ENCODE data around the gene ADI1.

ADI1 gene

DNA sequence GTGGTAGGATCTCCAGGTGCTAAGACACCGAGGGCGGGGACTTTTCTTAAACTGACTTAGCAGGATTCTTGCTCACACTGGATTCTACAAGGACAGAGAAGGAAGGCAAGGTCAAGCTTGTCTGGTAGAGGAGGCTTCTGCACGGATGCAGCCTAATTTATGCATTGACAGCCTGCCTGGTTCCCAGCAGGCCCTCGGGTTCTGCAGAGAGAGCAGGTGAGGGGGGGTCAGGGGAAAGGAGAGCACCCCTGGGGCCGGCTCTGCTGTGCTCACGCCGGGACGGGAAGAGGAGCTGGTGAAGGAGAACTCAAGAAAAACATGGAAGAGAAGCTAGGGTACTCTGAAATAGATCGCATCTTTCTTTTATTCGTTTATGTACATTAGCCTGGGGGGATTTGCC is 46.4 kb downstream of the ADI1 start:
- Histone ChIP-seq H3K9ac (ENCODE audit: low read length) (no peak overlapping the region), H3K27ac (ENCODE audit: low read depth, low read length) (no peak overlapping the region), H3K36me3 (ENCODE audit: insufficient read depth, low read length) (peaks cover 63% of the 10 kb centered on the region), H3K4me3 (ENCODE audit: low read depth in 1 of 2, low read length in 2 of 2) (no peak overlapping the region), H3K4me1 (ENCODE audit: insufficient read depth, low read length) (peaks cover 24% of the 10 kb centered on the region), H3K27me3 (ENCODE audit: control insufficient read depth in 1 of 2, insufficient read depth in 2 of 2, low read length in 2 of 2) (no peaks in the 10 kb centered on the region), H3K9me3 (ENCODE audit: low read length) (no peaks in the 10 kb centered on the region)

DNA sequence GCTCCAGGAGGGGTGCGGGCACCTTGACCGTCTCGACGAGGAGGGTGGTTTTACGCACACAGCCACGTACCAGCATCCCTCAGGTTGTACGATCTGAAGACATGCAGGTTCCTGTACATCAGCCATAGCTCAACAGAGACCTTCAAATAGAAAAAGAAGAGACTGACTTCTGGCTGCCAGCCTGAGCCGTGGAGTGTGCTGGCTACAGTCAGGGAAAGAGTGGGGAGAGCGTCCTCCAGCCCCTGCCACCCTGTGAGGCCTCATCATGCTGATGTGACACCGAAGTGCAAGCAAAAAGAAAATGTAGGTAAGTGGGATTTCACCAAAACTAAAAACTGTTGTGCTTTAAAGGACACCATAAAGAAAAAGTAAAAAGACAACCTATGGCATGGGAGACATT is 47.0 kb downstream of the ADI1 start:
- Histone ChIP-seq H3K4me1 (ENCODE audit: insufficient read depth, low read length) (peaks cover 24% of the 10 kb centered on the region), H3K27me3 (ENCODE audit: control insufficient read depth in 1 of 2, insufficient read depth in 2 of 2, low read length in 2 of 2) (no peaks in the 10 kb centered on the region), H3K27ac (ENCODE audit: low read depth, low read length) (no peak overlapping the region), H3K9ac (ENCODE audit: low read length) (no peak overlapping the region), H3K36me3 (ENCODE audit: insufficient read depth, low read length) (peaks cover 67% of the 10 kb centered on the region), H3K4me3 (ENCODE audit: low read depth in 1 of 2, low read length in 2 of 2) (no peak overlapping the region), H3K9me3 (ENCODE audit: low read length) (no peaks in the 10 kb centered on the region)

DNA sequence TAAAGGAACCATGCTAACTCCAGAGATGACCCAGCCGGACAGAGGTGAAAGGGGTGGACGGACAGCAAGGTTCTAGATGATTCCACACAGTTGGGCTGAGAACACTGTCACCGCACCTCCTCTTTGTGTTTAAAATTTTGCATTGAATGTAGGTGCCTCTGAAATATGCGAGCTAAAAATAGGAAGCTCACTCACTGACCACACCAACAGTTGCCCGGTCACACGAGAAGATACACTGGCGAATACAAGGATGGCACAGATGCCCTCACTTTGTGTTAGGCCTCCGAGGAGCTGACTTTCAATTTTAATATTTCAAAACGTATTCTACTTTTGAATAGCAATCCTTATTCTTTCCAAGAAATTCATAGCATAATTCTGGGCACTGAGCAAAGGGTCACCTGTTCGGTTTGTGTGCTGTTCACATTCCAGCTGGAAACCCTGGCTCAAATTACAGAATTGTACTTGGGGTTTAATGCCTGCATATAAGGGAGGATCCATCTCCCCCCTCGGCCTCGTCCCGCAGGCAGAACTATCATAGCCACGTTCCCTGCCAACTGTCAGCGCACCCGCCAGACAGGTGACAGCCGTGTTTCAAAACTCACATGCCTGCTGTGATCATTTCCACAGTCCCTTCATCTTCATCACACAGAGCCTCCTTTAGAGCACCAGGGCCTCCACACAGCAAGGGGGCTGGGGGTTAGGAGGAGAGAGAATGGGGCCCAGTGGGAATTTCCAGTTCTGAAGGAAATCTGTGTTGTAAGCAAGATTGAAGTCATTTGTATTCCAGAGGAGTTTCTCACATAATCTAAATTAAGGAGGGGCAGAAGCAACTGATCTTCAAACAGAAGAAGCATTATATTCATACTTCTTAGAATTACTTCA is 48.2 kb downstream of the ADI1 start:
- no peak overlapping the region for H3K9ac ChIP-seq (ENCODE audit: low read length)
- H3K4me1 ChIP-seq (ENCODE audit: insufficient read depth, low read length) = peaks cover 24% of the 10 kb centered on the region
- H3K4me3 ChIP-seq (ENCODE audit: low read depth in 1 of 2, low read length in 2 of 2) = no peak overlapping the region
- peaks cover 73% of the 10 kb centered on the region for H3K36me3 ChIP-seq (ENCODE audit: insufficient read depth, low read length)
- no peaks in the 10 kb centered on the region for H3K27me3 ChIP-seq (ENCODE audit: control insufficient read depth in 1 of 2, insufficient read depth in 2 of 2, low read length in 2 of 2)
- H3K27ac ChIP-seq (ENCODE audit: low read depth, low read length) = peak overlapping the region; percentile 81
- no peaks in the 10 kb centered on the region for H3K9me3 ChIP-seq (ENCODE audit: low read length)

DNA sequence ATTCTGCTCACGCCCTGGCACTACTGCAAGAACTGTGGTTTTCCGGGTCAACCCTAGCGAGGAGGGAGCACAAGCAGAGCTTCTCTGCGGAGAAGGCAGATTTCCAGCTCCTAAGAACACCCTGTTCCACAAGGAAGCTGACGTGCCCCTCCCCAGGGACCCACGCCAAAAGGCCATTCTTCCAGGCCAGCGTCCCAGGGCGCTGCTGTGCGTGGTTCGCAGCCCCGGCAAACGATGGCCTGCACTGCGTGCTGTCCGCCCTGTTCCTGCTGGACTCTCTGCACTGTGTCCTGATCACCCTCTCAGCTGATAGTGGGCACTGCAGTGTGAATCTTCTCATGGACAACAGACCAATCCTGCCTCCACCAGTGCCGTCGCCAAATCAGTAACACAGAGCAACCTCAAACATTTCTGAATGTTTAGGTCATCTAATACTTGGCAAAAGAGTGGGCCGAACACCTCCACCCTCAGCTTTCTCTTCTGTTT is 49.1 kb downstream of the ADI1 start:
- Histone ChIP-seq H3K9ac (ENCODE audit: low read length) (no peak overlapping the region), H3K4me1 (ENCODE audit: insufficient read depth, low read length) (peaks cover 24% of the 10 kb centered on the region), H3K4me3 (ENCODE audit: low read depth in 1 of 2, low read length in 2 of 2) (no peak overlapping the region), H3K9me3 (ENCODE audit: low read length) (no peaks in the 10 kb centered on the region), H3K27ac (ENCODE audit: low read depth, low read length) (peak overlapping the region; percentile 81), H3K36me3 (ENCODE audit: insufficient read depth, low read length) (peaks cover 74% of the 10 kb centered on the region), H3K27me3 (ENCODE audit: control insufficient read depth in 1 of 2, insufficient read depth in 2 of 2, low read length in 2 of 2) (no peaks in the 10 kb centered on the region)

DNA sequence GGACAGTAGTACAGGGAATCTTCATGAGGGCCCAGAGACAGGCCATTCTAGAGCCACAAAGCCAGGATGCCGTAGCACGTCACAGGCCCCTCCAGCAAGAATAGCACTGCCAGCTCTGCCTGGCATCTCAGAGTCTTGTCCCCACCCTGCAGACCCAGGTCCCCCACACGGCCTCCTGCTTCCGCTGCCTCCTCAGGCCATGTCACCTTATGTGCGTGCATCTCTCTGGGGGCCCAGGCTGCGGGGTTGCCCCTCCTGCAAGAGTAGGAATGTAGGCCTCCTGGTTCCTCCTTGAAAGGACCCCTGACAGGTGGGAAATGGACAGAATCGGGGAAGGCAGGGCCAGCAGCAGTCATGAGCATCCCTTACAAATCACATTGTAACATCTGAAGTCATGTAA is 49.8 kb downstream of the ADI1 start:
- Histone ChIP-seq H3K27me3 (ENCODE audit: control insufficient read depth in 1 of 2, insufficient read depth in 2 of 2, low read length in 2 of 2) (no peaks in the 10 kb centered on the region), H3K4me1 (ENCODE audit: insufficient read depth, low read length) (peaks cover 24% of the 10 kb centered on the region), H3K36me3 (ENCODE audit: insufficient read depth, low read length) (peaks cover 79% of the 10 kb centered on the region), H3K9me3 (ENCODE audit: low read length) (no peaks in the 10 kb centered on the region), H3K27ac (ENCODE audit: low read depth, low read length) (no peak overlapping the region), H3K9ac (ENCODE audit: low read length) (no peak overlapping the region), H3K4me3 (ENCODE audit: low read depth in 1 of 2, low read length in 2 of 2) (no peak overlapping the region)

DNA sequence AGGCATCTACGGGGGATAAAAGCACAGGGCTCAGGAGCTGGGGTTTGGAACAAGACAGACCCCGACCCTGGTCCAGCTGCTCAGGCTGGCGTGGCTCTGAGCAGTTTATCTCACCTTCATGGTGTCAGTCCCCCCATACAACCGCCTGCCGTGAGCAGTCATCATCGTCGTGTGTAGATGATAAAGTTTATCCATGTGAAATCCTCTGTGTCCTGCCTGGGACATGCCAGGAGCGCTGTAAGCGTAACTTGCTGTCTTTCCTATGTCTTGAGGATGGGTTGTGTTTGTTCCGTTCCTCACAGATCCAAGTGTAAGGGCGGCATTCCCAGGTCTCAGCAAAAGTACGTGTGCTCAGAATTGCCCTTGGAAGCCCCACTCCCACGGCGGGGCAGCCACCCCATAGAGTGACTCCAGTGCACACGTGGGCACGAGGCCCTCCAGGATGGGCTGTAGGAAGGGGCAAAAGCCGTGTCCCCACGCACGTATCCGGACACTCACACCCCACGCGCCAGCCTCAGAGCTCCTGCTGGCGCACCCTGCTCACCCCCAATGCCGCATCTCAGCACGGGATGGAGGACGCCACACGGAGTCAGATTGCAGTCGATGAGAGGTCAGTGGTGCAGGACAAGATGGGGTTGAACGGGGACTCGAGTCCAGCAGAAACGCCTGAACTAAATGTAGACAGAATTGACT is 50.9 kb downstream of the ADI1 start:
- H3K9ac ChIP-seq (ENCODE audit: low read length) = no peak overlapping the region
- no peak overlapping the region for H3K27ac ChIP-seq (ENCODE audit: low read depth, low read length)
- H3K36me3 ChIP-seq (ENCODE audit: insufficient read depth, low read length) = peaks cover 80% of the 10 kb centered on the region
- peaks cover 24% of the 10 kb centered on the region for H3K4me1 ChIP-seq (ENCODE audit: insufficient read depth, low read length)
- no peak overlapping the region for H3K4me3 ChIP-seq (ENCODE audit: low read depth in 1 of 2, low read length in 2 of 2)
- H3K27me3 ChIP-seq (ENCODE audit: control insufficient read depth in 1 of 2, insufficient read depth in 2 of 2, low read length in 2 of 2) = no peaks in the 10 kb centered on the region
- H3K9me3 ChIP-seq (ENCODE audit: low read length) = no peaks in the 10 kb centered on the region

DNA sequence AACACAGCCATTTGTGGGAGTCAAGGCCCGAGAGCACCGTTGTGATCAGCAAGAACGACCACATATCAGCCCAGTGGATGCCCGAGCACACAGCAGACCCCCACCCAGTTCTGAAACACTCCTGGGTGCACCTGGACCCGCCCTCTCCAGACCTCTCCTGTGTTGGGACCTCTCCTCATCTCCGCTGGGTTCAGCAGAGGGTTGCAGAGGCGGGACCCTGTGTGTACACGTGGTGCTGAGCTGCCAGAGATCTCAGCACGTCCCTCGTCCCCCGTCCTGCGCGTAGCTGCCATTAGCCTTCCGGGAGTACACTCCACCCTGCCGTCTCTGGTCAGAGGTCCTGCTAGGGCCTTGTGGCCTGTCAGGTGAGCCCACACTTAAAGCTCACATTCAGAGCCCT is 51.7 kb downstream of the ADI1 start:
- Histone ChIP-seq H3K9ac (ENCODE audit: low read length) (no peak overlapping the region), H3K27ac (ENCODE audit: low read depth, low read length) (no peak overlapping the region), H3K9me3 (ENCODE audit: low read length) (no peaks in the 10 kb centered on the region), H3K4me1 (ENCODE audit: insufficient read depth, low read length) (peaks cover 26% of the 10 kb centered on the region), H3K36me3 (ENCODE audit: insufficient read depth, low read length) (peaks cover 76% of the 10 kb centered on the region), H3K27me3 (ENCODE audit: control insufficient read depth in 1 of 2, insufficient read depth in 2 of 2, low read length in 2 of 2) (no peaks in the 10 kb centered on the region), H3K4me3 (ENCODE audit: low read depth in 1 of 2, low read length in 2 of 2) (no peak overlapping the region)

DNA sequence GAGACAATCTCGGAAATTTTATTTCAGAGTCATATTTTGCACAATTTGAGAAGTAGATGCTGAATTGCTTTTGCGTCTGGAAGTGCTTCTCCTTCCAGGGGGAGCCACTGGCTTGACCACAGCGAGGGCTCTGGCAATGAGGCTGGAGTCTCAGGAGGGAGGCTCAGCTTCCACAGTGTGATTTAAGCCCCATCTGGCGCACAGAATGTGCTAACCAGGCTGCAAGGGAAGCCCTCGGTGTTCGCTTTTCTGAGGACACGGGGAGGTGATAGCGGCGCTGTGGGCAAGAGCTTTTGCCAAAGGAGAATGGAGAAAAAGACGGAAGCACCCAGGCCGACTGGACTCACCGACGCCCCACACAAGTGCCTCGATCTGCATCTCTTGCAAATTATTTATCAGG is 52.4 kb downstream of the ADI1 start:
- Histone ChIP-seq H3K36me3 (ENCODE audit: insufficient read depth, low read length) (peaks cover 71% of the 10 kb centered on the region), H3K9ac (ENCODE audit: low read length) (no peak overlapping the region)

DNA sequence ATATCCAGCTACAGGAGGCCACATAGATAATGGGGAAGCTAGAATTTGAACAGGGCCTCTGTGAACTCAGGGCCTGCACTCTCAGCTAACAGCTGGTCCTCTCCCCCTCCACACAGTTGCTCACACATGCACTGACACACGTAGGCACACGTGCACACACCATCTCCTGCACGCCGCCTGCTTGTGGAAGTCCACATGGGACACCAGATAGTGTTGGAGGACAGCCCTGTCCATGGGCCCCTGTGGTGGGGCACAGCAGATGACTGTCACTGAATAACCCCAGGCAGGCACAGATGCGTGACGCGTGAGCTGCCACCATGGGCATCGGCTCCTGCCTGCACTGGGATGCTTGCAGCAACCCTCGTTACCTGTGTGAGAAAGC is 52.9 kb downstream of the ADI1 start:
- H3K4me1 ChIP-seq (ENCODE audit: insufficient read depth, low read length) = peaks cover 35% of the 10 kb centered on the region
- H3K27me3 ChIP-seq (ENCODE audit: control insufficient read depth in 1 of 2, insufficient read depth in 2 of 2, low read length in 2 of 2) = no peaks in the 10 kb centered on the region
- H3K9me3 ChIP-seq (ENCODE audit: low read length) = no peaks in the 10 kb centered on the region
- no peak overlapping the region for H3K9ac ChIP-seq (ENCODE audit: low read length)
- H3K27ac ChIP-seq (ENCODE audit: low read depth, low read length) = no peak overlapping the region
- no peak overlapping the region for H3K4me3 ChIP-seq (ENCODE audit: low read depth in 1 of 2, low read length in 2 of 2)
- peaks cover 66% of the 10 kb centered on the region for H3K36me3 ChIP-seq (ENCODE audit: insufficient read depth, low read length)

More for the DNA sequence above, 52.4 kb downstream of the ADI1 start:
- H3K27ac ChIP-seq (ENCODE audit: low read depth, low read length) = no peak overlapping the region
- H3K4me1 ChIP-seq (ENCODE audit: insufficient read depth, low read length) = peaks cover 31% of the 10 kb centered on the region
- H3K9me3 ChIP-seq (ENCODE audit: low read length) = no peaks in the 10 kb centered on the region
- H3K27me3 ChIP-seq (ENCODE audit: control insufficient read depth in 1 of 2, insufficient read depth in 2 of 2, low read length in 2 of 2) = no peaks in the 10 kb centered on the region
- H3K4me3 ChIP-seq (ENCODE audit: low read depth in 1 of 2, low read length in 2 of 2) = no peak overlapping the region

DNA sequence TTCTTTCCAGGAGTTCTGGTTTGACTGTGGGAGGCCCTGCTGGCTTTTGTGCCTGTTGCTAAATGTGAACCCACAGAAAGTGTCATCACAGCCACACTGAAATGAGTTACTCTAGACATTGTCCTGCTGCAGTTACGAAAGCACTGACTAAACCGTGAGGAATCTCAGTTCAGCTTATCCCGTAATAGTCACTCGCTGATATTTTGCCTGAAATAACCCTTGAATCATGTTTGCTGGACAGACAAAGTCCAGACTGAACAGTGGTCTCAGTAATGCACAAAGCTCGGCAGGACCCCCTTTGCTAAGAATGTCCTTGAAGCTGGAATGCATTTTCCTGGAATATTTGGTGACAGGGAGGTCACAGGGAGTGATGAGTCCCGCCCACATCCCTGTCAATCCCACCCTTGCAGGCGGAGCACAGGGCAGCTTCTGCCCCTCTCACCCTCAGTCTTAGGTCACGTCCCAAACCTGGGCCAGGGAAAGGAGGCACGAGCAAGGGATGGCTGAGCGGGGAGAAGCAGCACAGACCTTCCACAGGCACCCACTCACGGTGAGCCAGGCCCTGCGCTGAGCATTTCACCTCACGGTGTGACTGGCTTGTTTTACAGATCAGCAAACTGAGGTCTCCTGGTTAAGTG is 53.4 kb downstream of the ADI1 start:
- Histone ChIP-seq H3K36me3 (ENCODE audit: insufficient read depth, low read length) (peaks cover 63% of the 10 kb centered on the region), H3K27ac (ENCODE audit: low read depth, low read length) (no peak overlapping the region), H3K4me1 (ENCODE audit: insufficient read depth, low read length) (peaks cover 30% of the 10 kb centered on the region)

DNA sequence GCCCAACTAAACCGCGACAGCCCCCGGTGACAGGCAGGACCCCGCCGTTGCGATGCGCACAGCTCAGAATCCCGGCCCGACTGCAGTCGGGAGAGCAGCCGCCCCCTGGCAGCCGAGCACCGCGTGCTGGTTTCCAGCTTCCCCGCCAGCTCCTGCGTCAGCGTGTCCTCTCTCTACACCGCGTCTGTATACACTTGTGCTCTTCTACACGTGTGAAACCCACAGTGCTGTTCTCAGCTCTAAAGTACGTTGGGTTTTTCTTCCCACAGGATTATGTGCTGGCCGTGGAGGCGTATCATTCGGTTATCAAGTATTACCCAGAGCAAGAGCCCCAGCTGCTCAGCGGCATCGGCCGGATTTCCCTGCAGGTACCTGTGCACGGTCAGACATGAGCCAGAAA is 54.0 kb downstream of the ADI1 start:
- Histone ChIP-seq H3K9me3 (ENCODE audit: low read length) (no peaks in the 10 kb centered on the region), H3K36me3 (ENCODE audit: insufficient read depth, low read length) (peaks cover 63% of the 10 kb centered on the region), H3K4me1 (ENCODE audit: insufficient read depth, low read length) (peaks cover 23% of the 10 kb centered on the region), H3K27me3 (ENCODE audit: control insufficient read depth in 1 of 2, insufficient read depth in 2 of 2, low read length in 2 of 2) (no peaks in the 10 kb centered on the region), H3K27ac (ENCODE audit: low read depth, low read length) (no peak overlapping the region), H3K4me3 (ENCODE audit: low read depth in 1 of 2, low read length in 2 of 2) (no peak overlapping the region), H3K9ac (ENCODE audit: low read length) (no peak overlapping the region)

More for the DNA sequence above, 53.4 kb downstream of the ADI1 start:
- Histone ChIP-seq H3K27me3 (ENCODE audit: control insufficient read depth in 1 of 2, insufficient read depth in 2 of 2, low read length in 2 of 2) (no peaks in the 10 kb centered on the region), H3K9me3 (ENCODE audit: low read length) (no peaks in the 10 kb centered on the region), H3K4me3 (ENCODE audit: low read depth in 1 of 2, low read length in 2 of 2) (no peak overlapping the region), H3K9ac (ENCODE audit: low read length) (no peak overlapping the region)
